ENCODE results near the gene EP400. TPM values are rescaled to one million over a fixed set of nuclear protein-coding genes. Genes with fewer than 3 reads are reported as not detected.

EP400 gene
- total RNA-seq, 1 experiment from 2014 or later = 61.7 TPM

GRCh38 chr12:131923260-131923659 lies 26.5 kb upstream of the EP400 start:
- Histone ChIP-seq H3K23ac (ENCODE audit: insufficient read length, low read depth, low read length) (no peak overlapping the region), H3K14ac (ENCODE audit: insufficient read depth, low read length) (no peak overlapping the region), H2BK20ac (ENCODE audit: low read depth, low read length, poor library complexity, severe bottlenecking) (no peak overlapping the region), H4K91ac (ENCODE audit: insufficient read length, low read depth, low read length) (no peak overlapping the region), H3K56ac (ENCODE audit: insufficient read length, low read depth, low read length) (no peak overlapping the region), H2BK120ac (ENCODE audit: low read depth, low read length, poor library complexity, severe bottlenecking) (no peak overlapping the region), H2BK5ac (ENCODE audit: insufficient read length, low read length) (no peak overlapping the region), H2AK5ac (ENCODE audit: insufficient read length, low read length) (no peak overlapping the region), H3K18ac (ENCODE audit: insufficient read length, low read depth, low read length) (no peak overlapping the region), H3K9ac (ENCODE audit: extremely low read depth, insufficient read length, low read length) (no peak overlapping the region), H3K4me1 (ENCODE audit: insufficient read depth, low read length) (no peaks in the 10 kb centered on the region), H4K5ac (ENCODE audit: insufficient read length, low read depth, low read length) (no peak overlapping the region), H2BK12ac (ENCODE audit: insufficient read length, low read depth, low read length) (no peak overlapping the region), H3K79me2 (ENCODE audit: insufficient read depth, low read length) (no peaks in the 10 kb centered on the region), H3K79me1 (ENCODE audit: insufficient read depth, low read depth, low read length, poor library complexity, severe bottlenecking) (no peaks in the 10 kb centered on the region), H3K27ac (ENCODE audit: insufficient read length, low read depth, low read length) (no peak overlapping the region), H2BK15ac (ENCODE audit: low read depth, low read length) (no peak overlapping the region), H4K8ac (replicated peaks; ENCODE audit: insufficient read length, low read depth, low read length) (no peak overlapping the region), H2AFZ (ENCODE audit: low read length) (no peak overlapping the region), H3K23me2 (ENCODE audit: insufficient read length, low read depth, low read length, poor library complexity, severe bottlenecking) (no peaks in the 10 kb centered on the region), H3K27me3 (ENCODE audit: insufficient read depth, low read length) (no peaks in the 10 kb centered on the region), H3K4me2 (ENCODE audit: insufficient read depth, insufficient read length, low read length) (no peak overlapping the region), H3K9me3 (ENCODE audit: control insufficient read depth, low read depth, low read length) (no peaks in the 10 kb centered on the region), H4K20me1 (ENCODE audit: control insufficient read depth, insufficient read depth, insufficient read length) (no peaks in the 10 kb centered on the region), H3K4ac (ENCODE audit: low read depth, low read length) (no peak overlapping the region), H3T11ph (ENCODE audit: low read length) (no peak overlapping the region)
- Mint-ChIP-seq H3K27me3 (ENCODE audit: low read depth) (peaks cover 3% of the 10 kb centered on the region), H3K9me3 (peaks cover 4 to 11% of the 10 kb centered on the region in 2 experiments; a peak in 3 of 5 replicates), H3K4me1 (peaks cover 0 to 5% of the 10 kb centered on the region in 2 experiments; a peak in 3 of 4 replicates), H3K27ac (peak overlapping the region in 2 of 3 experiments; percentile 58 to 73; a peak in 4 of 7 replicates), H3K4me3 (no peak overlapping the region), H3K36me3 (ENCODE audit: insufficient read depth in 1 of 3, low read depth in 3 of 3) (peaks cover 11 to 32% (median 28%) of the 10 kb centered on the region in 3 experiments)
- no CpG with 5 or more reads among the region's 11 CpGs for whole genome bisulfite sequencing (ENCODE audit: extremely low coverage, insufficient read length, low lambda C conversion rate)
- DNase-seq = no peak
- TF ChIP-seq, protein P1, sequence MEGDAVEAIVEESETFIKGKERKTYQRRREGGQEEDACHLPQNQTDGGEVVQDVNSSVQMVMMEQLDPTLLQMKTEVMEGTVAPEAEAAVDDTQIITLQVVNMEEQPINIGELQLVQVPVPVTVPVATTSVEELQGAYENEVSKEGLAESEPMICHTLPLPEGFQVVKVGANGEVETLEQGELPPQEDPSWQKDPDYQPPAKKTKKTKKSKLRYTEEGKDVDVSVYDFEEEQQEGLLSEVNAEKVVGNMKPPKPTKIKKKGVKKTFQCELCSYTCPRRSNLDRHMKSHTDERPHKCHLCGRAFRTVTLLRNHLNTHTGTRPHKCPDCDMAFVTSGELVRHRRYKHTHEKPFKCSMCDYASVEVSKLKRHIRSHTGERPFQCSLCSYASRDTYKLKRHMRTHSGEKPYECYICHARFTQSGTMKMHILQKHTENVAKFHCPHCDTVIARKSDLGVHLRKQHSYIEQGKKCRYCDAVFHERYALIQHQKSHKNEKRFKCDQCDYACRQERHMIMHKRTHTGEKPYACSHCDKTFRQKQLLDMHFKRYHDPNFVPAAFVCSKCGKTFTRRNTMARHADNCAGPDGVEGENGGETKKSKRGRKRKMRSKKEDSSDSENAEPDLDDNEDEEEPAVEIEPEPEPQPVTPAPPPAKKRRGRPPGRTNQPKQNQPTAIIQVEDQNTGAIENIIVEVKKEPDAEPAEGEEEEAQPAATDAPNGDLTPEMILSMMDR (conservative IDR thresholded peaks at IDR 0.05) = no peak
